22Rv1 (cell line): ENCODE data around the gene PHIP.

ENCODE experiments used
- ZFX ChIP-seq: fragments of 450-650 bp; IDR thresholded peaks from 2 replicates; pipeline ENCODE4 v1.6.1; 2017; ENCODE audit warnings: antibody characterized with exemption, borderline replicate concordance
- TF ChIP-seq, protein P1 (sequence below): fragments of 450-650 bp; IDR thresholded peaks from 2 replicates; pipeline ENCODE4 v1.5.1; 2017; ENCODE audit warnings: mild to moderate bottlenecking

DNA sequence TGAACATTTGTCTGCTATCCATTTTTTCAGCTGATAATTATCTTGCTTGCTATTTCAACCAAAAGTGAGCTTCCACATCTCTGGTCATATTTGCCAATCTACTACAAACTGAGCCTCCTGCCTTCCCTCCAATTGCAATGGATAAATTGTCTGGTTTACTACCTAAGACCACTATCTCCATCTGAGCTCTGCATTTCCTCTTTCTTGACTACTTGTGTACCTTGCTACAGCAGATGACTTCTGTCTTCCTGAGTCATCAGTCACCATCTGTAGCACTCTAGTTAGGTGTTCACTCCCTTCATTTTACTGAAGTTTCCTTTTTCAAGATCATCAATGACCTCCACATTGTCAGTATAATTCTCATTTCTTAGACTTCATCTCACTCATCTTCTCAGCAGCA, 33.5 kb upstream of the PHIP start:
- TF ChIP-seq, protein P1, sequence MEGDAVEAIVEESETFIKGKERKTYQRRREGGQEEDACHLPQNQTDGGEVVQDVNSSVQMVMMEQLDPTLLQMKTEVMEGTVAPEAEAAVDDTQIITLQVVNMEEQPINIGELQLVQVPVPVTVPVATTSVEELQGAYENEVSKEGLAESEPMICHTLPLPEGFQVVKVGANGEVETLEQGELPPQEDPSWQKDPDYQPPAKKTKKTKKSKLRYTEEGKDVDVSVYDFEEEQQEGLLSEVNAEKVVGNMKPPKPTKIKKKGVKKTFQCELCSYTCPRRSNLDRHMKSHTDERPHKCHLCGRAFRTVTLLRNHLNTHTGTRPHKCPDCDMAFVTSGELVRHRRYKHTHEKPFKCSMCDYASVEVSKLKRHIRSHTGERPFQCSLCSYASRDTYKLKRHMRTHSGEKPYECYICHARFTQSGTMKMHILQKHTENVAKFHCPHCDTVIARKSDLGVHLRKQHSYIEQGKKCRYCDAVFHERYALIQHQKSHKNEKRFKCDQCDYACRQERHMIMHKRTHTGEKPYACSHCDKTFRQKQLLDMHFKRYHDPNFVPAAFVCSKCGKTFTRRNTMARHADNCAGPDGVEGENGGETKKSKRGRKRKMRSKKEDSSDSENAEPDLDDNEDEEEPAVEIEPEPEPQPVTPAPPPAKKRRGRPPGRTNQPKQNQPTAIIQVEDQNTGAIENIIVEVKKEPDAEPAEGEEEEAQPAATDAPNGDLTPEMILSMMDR, result no peak
- TF ChIP-seq ZFX, result no peak
